GM12878 (cell line): ENCODE measurements around the gene LRR1. TPM values are rescaled to one million over a fixed set of nuclear protein-coding genes. Genes with fewer than 3 reads are reported as not detected.

Experiments used
- ATAC-seq: fragments of 200-7000 bp; cut with Tn5 transposase; 3 replicates; pipeline ENCODE4 v1.9.1; 2020; ENCODE audit warnings: mild to moderate bottlenecking, moderate library complexity
- BruUV-seq: library from RNA; stranded (reverse); fragments of 400-500 nt; replicated peaks from 2 replicates; lab custom pipeline; 2021; lab: Mats Ljungman, UMichigan
- CTCF ChIA-PET: fragments of 300-600 bp; sonication (Branson Sonifier 250); formaldehyde crosslinking; extraction: SDS; loops from one replicate; lab custom pipeline; 2021; ENCODE audit warnings: inconsistent platforms; lab: Yijun Ruan, JAX
- POLR2A ChIA-PET: fragments of 350-600 bp; formaldehyde crosslinking; extraction: SDS; loops from one replicate; lab custom pipeline; 2021; ENCODE audit warnings: inconsistent platforms; lab: Charles Lee
- RAD21 ChIA-PET: fragments of 300-600 bp; sonication (Branson Sonifier 250); formaldehyde crosslinking; loops from one replicate; lab custom pipeline; 2023; ENCODE audit warnings: antibody characterized with exemption; ENCODE audit not compliant: unreplicated experiment; lab: Charles Lee
- SMC1A ChIA-PET: fragments of 300-600 bp; sonication (Branson Sonifier 250); formaldehyde crosslinking; loops from one replicate; lab custom pipeline; 2023; ENCODE audit not compliant: unreplicated experiment, uncharacterized antibody; lab: Charles Lee
- DNase-seq: peaks from one replicate; pipeline ENCODE4 v3.0.0-alpha.2; 2011; ENCODE audit warnings: low read depth, low spot score
- FAIRE-seq: peaks from 3 replicates; lab custom pipeline; 2011; peaks lifted over from hg19 to GRCh38; lab: Jason Lieb, UNC
- H2AFZ ChIP-seq: 2 replicates; pipeline ENCODE4 v1.6.0; 2011; ENCODE audit warnings: low read depth, low read length, control low read depth; ENCODE audit not compliant: control insufficient read depth
- H3K27ac ChIP-seq: 2 replicates; pipeline ENCODE4 v1.5.1; 2011; ENCODE audit warnings: control low read depth; ENCODE audit not compliant: control insufficient read depth, insufficient read depth
- H3K27me3 ChIP-seq, 2 experiments: replicated peaks in 1 of 2; 2 replicates each; pipeline versions ENCODE4 v1.6.0 to v1.6.1; 2011; ENCODE audit warnings: low read length in 1 of 2; ENCODE audit not compliant: control insufficient read depth in 2 of 2, insufficient read depth in 2 of 2
- H3K36me3 ChIP-seq, 2 experiments: 2 replicates each; pipeline ENCODE4 v1.5.1; 2011; ENCODE audit warnings: low read length in 1 of 2; ENCODE audit not compliant: control insufficient read depth in 2 of 2, insufficient read depth in 2 of 2
- H3K4me1 ChIP-seq: 2 replicates; pipeline ENCODE4 v1.6.1; 2011; ENCODE audit warnings: mild to moderate bottlenecking, low read length, moderate library complexity, mixed read lengths; ENCODE audit not compliant: control insufficient read depth, insufficient read depth
- H3K4me2 ChIP-seq: 2 replicates; pipeline ENCODE4 v1.6.0; 2011; ENCODE audit warnings: control low read depth; ENCODE audit not compliant: control insufficient read depth, insufficient read depth
- H3K4me3 ChIP-seq: fragments of 200-600 bp; sonication (generic); 2 replicates; pipeline ENCODE4 v1.5.1; 2016
- H3K79me2 ChIP-seq: 2 replicates; pipeline ENCODE4 v1.6.0; 2011; ENCODE audit warnings: low read length; ENCODE audit not compliant: control insufficient read depth, insufficient read depth
- H3K9ac ChIP-seq: 2 replicates; pipeline ENCODE4 v1.8.0; 2011; ENCODE audit warnings: low read length, control low read depth, mixed read lengths; ENCODE audit not compliant: control insufficient read depth, insufficient read depth
- H3K9me3 ChIP-seq: replicated peaks from 3 replicates; pipeline ENCODE4 v1.5.1; 2011; ENCODE audit warnings: mild to moderate bottlenecking, low read length; ENCODE audit not compliant: control insufficient read depth, insufficient read depth
- H4K20me1 ChIP-seq: 2 replicates; pipeline ENCODE4 v1.6.0; 2011; ENCODE audit not compliant: control insufficient read depth, insufficient read depth
- ASH2L ChIP-seq: fragments of 300-600, 200-600 bp; sonication (generic); IDR thresholded peaks from 2 replicates; pipeline ENCODE4 v1.6.1; 2017; ENCODE audit warnings: low read depth, mild to moderate bottlenecking, borderline replicate concordance
- CHD4 ChIP-seq: fragments of 200-600 bp; sonication (generic); IDR thresholded peaks from 2 replicates; pipeline ENCODE4 v1.6.1; 2016; ENCODE audit warnings: mild to moderate bottlenecking
- EZH2 ChIP-seq: IDR thresholded peaks from 2 replicates; pipeline ENCODE4 v1.6.1; 2012; ENCODE audit warnings: low read depth, mild to moderate bottlenecking, control low read depth, inconsistent platforms, low read length, borderline replicate concordance; ENCODE audit not compliant: control insufficient read depth
- FOS ChIP-seq: IDR thresholded peaks from 3 replicates; pipeline ENCODE4 v1.6.1; 2011; ENCODE audit warnings: borderline replicate concordance; ENCODE audit not compliant: insufficient read length; ENCODE audit errors: extremely low read depth
- FOXM1 ChIP-seq: IDR thresholded peaks from 2 replicates; pipeline ENCODE4 v1.6.1; 2012; ENCODE audit warnings: low read depth, mild to moderate bottlenecking, inconsistent platforms, low read length, moderate library complexity
- HDAC2 ChIP-seq: fragments of 200-600 bp; sonication (generic); IDR thresholded peaks from 2 replicates; pipeline ENCODE4 v1.6.1; 2017
- KDM1A ChIP-seq: fragments of 200-600 bp; sonication (generic); IDR thresholded peaks from 2 replicates; pipeline ENCODE4 v1.6.1; 2016; ENCODE audit warnings: borderline replicate concordance
- MTA2 ChIP-seq: fragments of 450-650 bp; IDR thresholded peaks from 2 replicates; pipeline ENCODE4 v1.6.1; 2016; ENCODE audit warnings: low read depth, mild to moderate bottlenecking, moderate library complexity
- MTA3 ChIP-seq: IDR thresholded peaks from 2 replicates; pipeline ENCODE4 v1.6.1; 2012; ENCODE audit warnings: low read length, inconsistent platforms, borderline replicate concordance
- NR2F1 ChIP-seq: fragments of 450-650 bp; conservative IDR thresholded peaks from 2 replicates; pipeline ENCODE4 v1.6.1; 2017; ENCODE audit warnings: mild to moderate bottlenecking
- POLR2AphosphoS5 ChIP-seq: IDR thresholded peaks from 2 replicates; pipeline ENCODE4 v1.6.1; 2011; ENCODE audit warnings: mild to moderate bottlenecking, low read length, inconsistent platforms
- RB1 ChIP-seq: fragments of 450-650 bp; formaldehyde crosslinking; IDR thresholded peaks from 2 replicates; pipeline ENCODE4 v1.6.1; 2017; ENCODE audit warnings: mild to moderate bottlenecking, borderline replicate concordance
- RELA ChIP-seq: fragments of 450-650 bp; IDR thresholded peaks from 2 replicates; pipeline ENCODE4 v1.8.0; 2014; ENCODE audit warnings: borderline replicate concordance; ENCODE audit not compliant: partially characterized antibody
- RFX5 ChIP-seq: IDR thresholded peaks from 2 replicates; pipeline ENCODE4 v1.6.1; 2011; ENCODE audit warnings: low read depth, low read length, improper control_type of control experiment
- SIX5 ChIP-seq: IDR thresholded peaks from 2 replicates; pipeline ENCODE4 v1.6.1; 2011; ENCODE audit warnings: mild to moderate bottlenecking, low read depth, low read length, moderate library complexity; ENCODE audit not compliant: severe bottlenecking
- SP1 ChIP-seq: IDR thresholded peaks from one replicate; pipeline ENCODE4 v1.6.1; 2011; ENCODE audit warnings: low read depth, low read length
- SUPT20H ChIP-seq: IDR thresholded peaks from 2 replicates; pipeline ENCODE4 v1.6.1; 2011; ENCODE audit warnings: low read depth, mild to moderate bottlenecking, low read length, moderate library complexity, borderline replicate concordance; ENCODE audit not compliant: control insufficient read depth
- TCF12 ChIP-seq: IDR thresholded peaks from 2 replicates; pipeline ENCODE4 v1.6.1; 2011; ENCODE audit warnings: low read depth, mild to moderate bottlenecking, low read length
- ZNF207 ChIP-seq: fragments of 450-650 bp; IDR thresholded peaks from 2 replicates; pipeline ENCODE4 v1.6.1; 2014; ENCODE audit warnings: antibody characterized with exemption, mild to moderate bottlenecking, borderline replicate concordance
- WGBS: methylation state at CpG from one replicate; pipeline ENCODE4 v1.1.6; 2016; ENCODE audit warnings: low lambda C conversion rate; ENCODE audit not compliant: insufficient replicate concordance, insufficient coverage; ENCODE audit errors: missing lambda C conversion rate; 5-methylcytosine and 5-hydroxymethylcytosine counted together
- in situ Hi-C: fragments of 300-500 bp; cut with MboI; formaldehyde crosslinking; loops from 9 replicates; pipeline ENCODE4 v1.14.3; 2018; ENCODE audit warnings: mixed read lengths
- intact Hi-C: fragments of 100-400 bp; cut with micrococcal nuclease; formaldehyde crosslinking; loops from one replicate; pipeline ENCODE4 v1.14.2; 2022; ENCODE audit not compliant: unreplicated experiment
- polyA plus RNA-seq, 11 experiments: library from polyadenylated mRNA; depleted of rRNA in 4 of 11; unstranded in 6 of 11; stranded (reverse) in 5 of 11; fragments of >200 nt; fragmentation: Nextera tagmentation in 4 of 11; fragmentation: Illumina TruSeq in 1 of 11; extraction: Ambion mirVana in 4 of 11; extraction: Trizol in 1 of 11; gene quantifications; 1 replicate in 1 of 11; 2 replicates in 10 of 11; pipeline versions ENCODE4 v1.2.1 to v1.2.3, GENCODE V29; 2011 to 2016; ENCODE audit warnings: inconsistent platforms in 2 of 11, missing spikeins in 2 of 11, low read depth in 1 of 11
- total RNA-seq, 4 experiments: library from RNA; depleted of rRNA in 3 of 4; stranded (reverse); fragments of >200 nt in 3 of 4; fragmentation: Illumina TruSeq in 1 of 4; extraction: Trizol in 1 of 4; gene quantifications; 2 replicates each; pipeline versions ENCODE4 v1.2.1 to v1.2.3, GENCODE V29; 2013 to 2021
- TF ChIP-seq, protein P1 (sequence below): IDR thresholded peaks from 2 replicates; pipeline ENCODE4 v1.6.1; 2012; ENCODE audit warnings: low read depth, low read length, improper control_type of control experiment
- TF ChIP-seq, protein P2 (sequence below): IDR thresholded peaks from 2 replicates; pipeline ENCODE4 v1.6.1; 2012; ENCODE audit warnings: low read depth, low read length, improper control_type of control experiment

The LRR1 gene
- total and polyA plus RNA-seq, 10 of the 15 experiments (the other 5 are each of a cell fraction or from before 2014, with no cell fraction given) = 36.9 to 110 (median 53.1) TPM

DNA sequence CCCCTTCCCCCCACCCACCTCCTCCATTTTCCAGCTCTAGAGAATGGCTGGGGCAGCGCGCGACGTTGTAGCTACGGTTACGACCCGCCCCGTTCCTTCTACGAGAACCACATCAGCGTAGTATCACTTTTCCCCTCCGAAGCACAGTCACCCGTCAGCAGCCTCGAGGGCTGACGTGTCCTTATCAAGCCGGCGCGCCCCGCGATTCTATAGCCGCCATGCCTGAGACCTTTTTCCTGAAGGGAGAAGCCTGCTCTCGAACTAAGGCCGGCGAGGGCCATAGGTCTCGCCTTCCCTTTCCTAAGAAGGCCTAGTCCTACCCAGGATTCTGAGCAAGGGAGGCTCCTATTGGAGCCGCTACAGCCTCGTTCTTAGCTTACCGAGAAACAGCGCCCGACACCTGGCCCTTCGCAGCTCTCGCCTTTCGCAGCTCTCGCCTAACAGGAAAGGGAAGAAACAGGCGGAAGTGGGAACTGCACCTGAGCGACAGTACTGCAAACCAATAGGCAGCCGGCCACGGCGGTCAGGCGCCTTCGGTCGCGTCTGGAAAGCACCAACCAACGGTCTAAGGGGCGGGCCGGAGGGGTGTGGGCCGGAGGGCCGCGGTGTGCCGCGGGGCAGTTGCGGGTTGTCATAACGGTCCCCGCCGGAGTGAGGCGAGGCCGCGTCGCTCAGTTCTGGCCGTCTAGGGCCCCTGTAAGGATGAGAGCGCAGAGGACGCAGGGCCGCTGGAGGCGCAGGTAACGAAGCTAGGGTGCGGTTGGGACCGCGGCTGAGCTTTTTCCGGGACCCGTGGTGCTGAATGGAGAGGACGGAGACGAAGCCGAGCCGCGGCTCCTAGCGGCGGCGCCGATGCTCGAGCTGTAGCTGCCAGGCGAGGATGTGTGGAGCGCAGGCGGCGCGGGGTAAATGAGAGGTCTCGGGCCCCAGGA is 21.7 kb downstream of the LRR1 start, which contains the start of the genes MGAT2 and RPL36AL:
TSS of gene MGAT2 (plus strand) at position 618 of the 932 bp plus-strand sequence. CDS start 470 bp downstream, outside the sequence.
TSS of gene RPL36AL (minus strand) at position 445 of the 932 bp plus-strand sequence. CDS start 1,522 bp downstream, outside the sequence.
- intact Hi-C loops (loop anchor here (1.0 to 5.0 kb wide), 3 partner anchors 22 to 1047 kb away; partner anchors contain the start of genes LRR1, RPS29 and SAV1), in situ Hi-C loops (loop anchor here (10.0 kb wide), 1 partner anchor 1204 kb away; no protein-coding TSS in a partner anchor)
- under 1% methylated on average over 78 of the region's 85 CpGs for WGBS
- Histone ChIP-seq H3K36me3 (peaks cover 0 to 6% of the 10 kb centered on the region in 2 experiments; a peak in 3 of 4 replicates), H3K27ac (peak within 1 kb of the TSS; percentile 98), H3K4me1 (no peaks in the 10 kb centered on the region; the same call in 1 of the 2 replicates), H3K4me2 (peak within 1 kb of the TSS; percentile 95), H3K27me3 (no peaks in the 10 kb centered on the region), H3K9me3 (no peaks in the 10 kb centered on the region), H4K20me1 (no peaks in the 10 kb centered on the region), H3K4me3 (peak within 1 kb of the TSS; percentile 92), H2AFZ (peak within 1 kb of the TSS; percentile 73), H3K79me2 (peaks cover 82% of the 10 kb centered on the region), H3K9ac (peak within 1 kb of the TSS; percentile 98)
- peak; percentile 92 for ATAC-seq
- FAIRE-seq = peak; percentile 27
- BruUV-seq = no TSS peak
- ChIA-PET POLR2A (interaction anchor here (0.5 to 6.2 kb wide), 29 partner anchors 8 to 1157 kb away, joined by 3 to 122 read pairs (median 6); partner anchors contain the start of genes DNAAF2, KLHDC2, LRR1 and NEMF), SMC1A (interaction anchor here (0.7 to 3.2 kb wide), 15 partner anchors 10 to 248 kb away, joined by 3 to 28 read pairs (median 5); partner anchors contain the start of genes LRR1 and RPS29), RAD21 (interaction anchor here (0.7 to 5.8 kb wide), 15 partner anchors 9 to 742 kb away, joined by 3 to 82 read pairs (median 5); partner anchors contain the start of genes DNAAF2, KLHDC2, LRR1 and RPS29), CTCF (interaction anchor here (0.8 to 2.7 kb wide), 15 partner anchors 9 to 242 kb away, joined by 3 to 23 read pairs (median 6); partner anchors contain the start of genes DNAAF2, LRR1, NEMF and RPS29)
- peak; percentile 97 for DNase-seq
- peak; percentile 42 for TF ChIP-seq RB1
- peak; percentile 93 for TF ChIP-seq SP1
- peak; percentile 37; the same call in 1 of the 2 replicates for TF ChIP-seq MTA2
- peak; percentile 22 for TF ChIP-seq SIX5
- no peak for TF ChIP-seq SUPT20H
- TF ChIP-seq NR2F1 = no peak; the same call in 1 of the 2 replicates
- no peak for TF ChIP-seq EZH2
- TF ChIP-seq POLR2AphosphoS5 = peak; percentile 99
- no peak for TF ChIP-seq CHD4
- peak; percentile 79 for TF ChIP-seq ZNF207
- TF ChIP-seq RFX5 = peak; percentile 11; the same call in 1 of the 2 replicates
- TF ChIP-seq RELA = no peak
- no peak for TF ChIP-seq MTA3
- peak; percentile 57 for TF ChIP-seq FOS
- no peak for TF ChIP-seq HDAC2
- TF ChIP-seq KDM1A = no peak
- TF ChIP-seq, protein P1, sequence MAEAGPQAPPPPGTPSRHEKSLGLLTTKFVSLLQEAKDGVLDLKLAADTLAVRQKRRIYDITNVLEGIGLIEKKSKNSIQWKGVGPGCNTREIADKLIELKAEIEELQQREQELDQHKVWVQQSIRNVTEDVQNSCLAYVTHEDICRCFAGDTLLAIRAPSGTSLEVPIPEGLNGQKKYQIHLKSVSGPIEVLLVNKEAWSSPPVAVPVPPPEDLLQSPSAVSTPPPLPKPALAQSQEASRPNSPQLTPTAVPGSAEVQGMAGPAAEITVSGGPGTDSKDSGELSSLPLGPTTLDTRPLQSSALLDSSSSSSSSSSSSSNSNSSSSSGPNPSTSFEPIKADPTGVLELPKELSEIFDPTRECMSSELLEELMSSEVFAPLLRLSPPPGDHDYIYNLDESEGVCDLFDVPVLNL = no peak
- TF ChIP-seq FOXM1 = peak; percentile 37; the same call in 1 of the 2 replicates
- TF ChIP-seq TCF12 = peak; percentile 56; the same call in 1 of the 2 replicates
- TF ChIP-seq ASH2L = no peak
- TF ChIP-seq, protein P2, sequence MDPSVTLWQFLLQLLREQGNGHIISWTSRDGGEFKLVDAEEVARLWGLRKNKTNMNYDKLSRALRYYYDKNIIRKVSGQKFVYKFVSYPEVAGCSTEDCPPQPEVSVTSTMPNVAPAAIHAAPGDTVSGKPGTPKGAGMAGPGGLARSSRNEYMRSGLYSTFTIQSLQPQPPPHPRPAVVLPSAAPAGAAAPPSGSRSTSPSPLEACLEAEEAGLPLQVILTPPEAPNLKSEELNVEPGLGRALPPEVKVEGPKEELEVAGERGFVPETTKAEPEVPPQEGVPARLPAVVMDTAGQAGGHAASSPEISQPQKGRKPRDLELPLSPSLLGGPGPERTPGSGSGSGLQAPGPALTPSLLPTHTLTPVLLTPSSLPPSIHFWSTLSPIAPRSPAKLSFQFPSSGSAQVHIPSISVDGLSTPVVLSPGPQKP = peak; percentile 34; the same call in 1 of the 2 replicates
